Endothelial cell of umbilical vein (primary cell): ENCODE measurements around the gene FUT7. TPM values are rescaled to one million over a fixed set of nuclear protein-coding genes. Genes with fewer than 3 reads are reported as not detected.

Experiments
- BruUV-seq: library from RNA; stranded (reverse); fragments of 400-500 nt; replicated peaks from 2 replicates; lab custom pipeline; 2021; lab: Mats Ljungman, UMichigan
- CTCF ChIA-PET: fragments of 300-600, 350-600 bp; sonication (Branson Sonifier 250); formaldehyde crosslinking; loops from one replicate; lab custom pipeline; 2021; ENCODE audit warnings: antibody characterized with exemption, inconsistent platforms; lab: Charles Lee
- POLR2A ChIA-PET: fragments of 300-600, 350-600 bp; sonication (Branson Sonifier 250); formaldehyde crosslinking; loops from one replicate; lab custom pipeline; 2021; ENCODE audit warnings: antibody characterized with exemption, inconsistent platforms; lab: Charles Lee
- DNase-seq: peaks from one replicate; pipeline ENCODE4 v3.0.0-alpha.2; 2011; ENCODE audit warnings: low read depth, low spot score
- FAIRE-seq: peaks from 2 replicates; lab custom pipeline; 2011; peaks lifted over from hg19 to GRCh38; lab: Jason Lieb, UNC
- H2AFZ ChIP-seq: 2 replicates; pipeline ENCODE4 v1.6.0; 2012; ENCODE audit warnings: low read depth, low read length, control low read depth, inconsistent platforms
- H3K27ac ChIP-seq: 2 replicates; pipeline ENCODE4 v1.5.1; 2011; ENCODE audit warnings: low read depth, mild to moderate bottlenecking, control low read depth, low read length, moderate library complexity; ENCODE audit not compliant: insufficient read depth
- H3K27me3 ChIP-seq, 2 experiments: 2 replicates each; pipeline versions ENCODE4 v1.6.0 to v1.6.1; 2011; ENCODE audit warnings: low read length in 2 of 2, mixed read lengths in 1 of 2; ENCODE audit not compliant: control insufficient read depth in 2 of 2, insufficient read depth in 2 of 2
- H3K36me3 ChIP-seq, 2 experiments: 2 replicates in 1 of 2; 3 replicates in 1 of 2; pipeline ENCODE4 v1.5.1; 2011; ENCODE audit warnings: low read length in 2 of 2, mild to moderate bottlenecking in 1 of 2, moderate library complexity in 1 of 2; ENCODE audit not compliant: control insufficient read depth in 2 of 2, insufficient read depth in 2 of 2; ENCODE audit errors: extremely low read depth in 1 of 2
- H3K4me1 ChIP-seq: 3 replicates; pipeline ENCODE4 v1.5.1; 2011; ENCODE audit warnings: mild to moderate bottlenecking, low read length; ENCODE audit not compliant: control insufficient read depth, insufficient read depth; ENCODE audit errors: extremely low read depth
- H3K4me2 ChIP-seq: 2 replicates; pipeline ENCODE4 v1.6.1; 2011; ENCODE audit warnings: low read length, control low read depth, mixed read lengths; ENCODE audit not compliant: insufficient read depth
- H3K4me3 ChIP-seq, 3 experiments: fragments of 200-600 bp in 1 of 3; sonication (generic), shearing (Covaris generic) in 1 of 3; replicated peaks in 1 of 3; 2 replicates each; pipeline ENCODE4 v1.5.1; 2011 to 2016; ENCODE audit warnings: control low read depth in 3 of 3, low read length in 3 of 3, mild to moderate bottlenecking in 2 of 3, inconsistent platforms in 1 of 3, low read depth in 1 of 3, moderate library complexity in 1 of 3; ENCODE audit not compliant: insufficient read depth in 1 of 3
- H3K79me2 ChIP-seq: 2 replicates; pipeline ENCODE4 v1.6.0; 2012; ENCODE audit warnings: low read length, inconsistent platforms; ENCODE audit not compliant: control insufficient read depth, insufficient read depth
- H3K9ac ChIP-seq: replicated peaks from 2 replicates; pipeline ENCODE3; 2011; ENCODE audit warnings: low read length, control low read depth; ENCODE audit not compliant: insufficient read depth; ENCODE audit errors: extremely low read depth
- H3K9me1 ChIP-seq: replicated peaks from 3 replicates; pipeline ENCODE4 v1.6.0; 2011; ENCODE audit warnings: mild to moderate bottlenecking, low read length; ENCODE audit not compliant: control insufficient read depth, insufficient read depth; ENCODE audit errors: extremely low read depth
- H3K9me3 ChIP-seq: replicated peaks from 2 replicates; pipeline ENCODE4 v1.5.1; 2012; ENCODE audit warnings: low read length, inconsistent platforms; ENCODE audit not compliant: control insufficient read depth, insufficient read depth
- H4K20me1 ChIP-seq: replicated peaks from 2 replicates; pipeline ENCODE3; 2011; ENCODE audit warnings: mild to moderate bottlenecking, low read length; ENCODE audit not compliant: control insufficient read depth, insufficient read depth; ENCODE audit errors: extremely low read depth
- CTCF ChIP-seq, 2 donors: IDR thresholded peaks; 1 replicate in 1 of 2; 2 replicates in 1 of 2; pipeline ENCODE4 v1.5.1; 2011; ENCODE audit warnings: low read length in 2 of 2, mild to moderate bottlenecking in 2 of 2, moderate library complexity in 2 of 2, control low read depth in 1 of 2, inconsistent platforms in 1 of 2, low read depth in 1 of 2; ENCODE audit not compliant: insufficient read depth in 1 of 2; ENCODE audit errors: extremely low read depth in 1 of 2
- EZH2 ChIP-seq: IDR thresholded peaks from 2 replicates; pipeline ENCODE4 v1.6.1; 2012; ENCODE audit warnings: borderline replicate concordance, low read depth, mild to moderate bottlenecking, moderate library complexity, low read length, inconsistent platforms; ENCODE audit not compliant: severe bottlenecking
- FOS ChIP-seq: IDR thresholded peaks from 2 replicates; pipeline ENCODE4 v1.6.1; 2011; ENCODE audit warnings: mild to moderate bottlenecking, low read length, moderate library complexity, borderline replicate concordance; ENCODE audit not compliant: insufficient read depth
- GATA2 ChIP-seq: IDR thresholded peaks from 2 replicates; pipeline ENCODE4 v1.7.0; 2011; ENCODE audit warnings: low read depth, mild to moderate bottlenecking, moderate library complexity, mixed read lengths, low read length; ENCODE audit not compliant: insufficient read length, insufficient read depth
- JUN ChIP-seq: IDR thresholded peaks from 2 replicates; pipeline ENCODE4 v1.6.1; 2011; ENCODE audit warnings: borderline replicate concordance, low read depth; ENCODE audit not compliant: insufficient read length, insufficient read depth
- MYC ChIP-seq: IDR thresholded peaks from one replicate; pipeline ENCODE4 v1.6.1; 2011; ENCODE audit warnings: mild to moderate bottlenecking, low read depth, low read length
- POLR2A ChIP-seq: IDR thresholded peaks from 2 replicates; pipeline ENCODE4 v1.6.1; 2012; ENCODE audit warnings: low read depth, mild to moderate bottlenecking, control low read depth, low read length
- POLR2AphosphoS5 ChIP-seq: IDR thresholded peaks from 2 replicates; pipeline ENCODE4 v1.6.1; 2012; ENCODE audit warnings: low read depth, mild to moderate bottlenecking, control low read depth, low read length, moderate library complexity; ENCODE audit not compliant: insufficient read depth
- dilution Hi-C: fragments of 300-500 bp; cut with MboI; formaldehyde crosslinking; loops from one replicate; pipeline ENCODE4 v1.15.0; 2019; ENCODE audit warnings: low sequenced_read_pairs; ENCODE audit not compliant: extremely low pct_ligation_motif_present
- intact Hi-C: fragments of 100-400 bp; cut with micrococcal nuclease; formaldehyde crosslinking; loops from one replicate; pipeline ENCODE4 v1.10.0; 2022
- polyA plus RNA-seq, 4 experiments: library from polyadenylated mRNA; depleted of rRNA in 3 of 4; stranded (reverse) in 3 of 4; unstranded in 1 of 4; fragments of >200 nt; gene quantifications; 2 replicates each; pipeline versions ENCODE4 v1.2.1 to v1.2.3, GENCODE V29; 2011 to 2012; ENCODE audit warnings: missing spikeins in 1 of 4
- total RNA-seq: library from RNA; stranded (reverse); gene quantifications from 2 replicates; pipeline ENCODE4 v1.2.3, GENCODE V29; 2021
- TF ChIP-seq, protein P1 (sequence below): IDR thresholded peaks from 2 replicates; pipeline ENCODE4 v1.6.1; 2011; ENCODE audit not compliant: insufficient read depth, insufficient read length

FUT7 gene
- total and polyA plus RNA-seq, 2 donors (not counting 3 experiments of a cell fraction or from before 2014, with no cell fraction given) = not detected

DNA sequence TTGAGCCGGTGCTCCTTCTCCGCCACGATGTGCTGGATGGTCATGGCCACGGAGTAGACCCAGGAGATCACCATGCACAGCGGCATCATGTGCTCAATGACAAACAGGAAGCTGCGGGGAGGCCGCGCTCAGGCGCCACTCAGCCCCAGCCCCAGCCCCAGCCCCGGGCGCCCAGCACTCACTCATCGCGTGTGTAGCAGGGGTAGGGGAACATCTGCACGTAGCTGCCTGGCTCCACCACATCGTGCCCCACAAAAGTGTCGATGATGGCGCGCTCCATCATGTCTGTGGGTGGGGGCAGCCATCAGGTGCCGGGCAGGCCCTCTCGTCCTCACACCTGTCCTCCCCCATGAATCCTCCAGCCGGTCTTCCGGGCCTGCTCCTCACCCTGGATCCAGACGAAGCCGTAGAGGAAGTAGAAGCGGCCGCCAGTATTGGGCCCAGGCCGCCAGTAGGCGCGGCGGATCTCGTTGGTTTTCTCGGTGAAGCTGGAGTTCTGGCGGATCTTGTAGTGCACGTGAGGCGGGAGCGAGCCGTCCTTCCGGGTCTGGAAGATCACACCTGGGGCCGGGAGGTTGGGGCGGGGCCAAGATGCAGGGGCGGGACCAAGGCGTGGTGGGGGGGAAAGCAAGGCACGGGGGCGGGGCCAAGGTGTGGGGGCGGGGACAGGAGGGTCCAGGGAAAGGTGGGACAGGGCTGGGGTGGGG is 13.9 kb downstream of the FUT7 start:
- H3K79me2 ChIP-seq = no peaks in the 10 kb centered on the region
- H4K20me1 ChIP-seq = no peaks in the 10 kb centered on the region
- no peaks in the 10 kb centered on the region for H3K27me3 ChIP-seq
- ChIA-PET CTCF (interaction anchor here (1.2 to 1.6 kb wide), 2 partner anchors 11 to 70 kb away, joined by 3 to 5 read pairs; no protein-coding TSS in a partner anchor), POLR2A (no interaction called here)
- H3K36me3 ChIP-seq = no peaks in the 10 kb centered on the region
- H3K9me1 ChIP-seq = no peaks in the 10 kb centered on the region
- H3K4me2 ChIP-seq = no peak overlapping the region
- H3K27ac ChIP-seq = no peak overlapping the region
- no peak overlapping the region for H3K4me3 ChIP-seq
- intact Hi-C loops = no loop called here
- FAIRE-seq = no peak
- no peak overlapping the region for H3K9ac ChIP-seq
- no peaks in the 10 kb centered on the region for H3K9me3 ChIP-seq
- H2AFZ ChIP-seq = no peak overlapping the region
- no peak for DNase-seq
- no peaks in the 10 kb centered on the region for H3K4me1 ChIP-seq
- BruUV-seq = TSS peak; percentile 9
- TF ChIP-seq POLR2AphosphoS5 (no peak), FOS (no peak), MYC (no peak), EZH2 (no peak), CTCF (IDR thresholded peaks at IDR 0.05; ENCODE audit: extremely low read depth in 1 of 2, insufficient read depth in 1 of 2, low read depth in 1 of 2, low read length in 2 of 2) (no peak), POLR2A (no peak), JUN (no peak), GATA2 (no peak)
- TF ChIP-seq, protein P1, sequence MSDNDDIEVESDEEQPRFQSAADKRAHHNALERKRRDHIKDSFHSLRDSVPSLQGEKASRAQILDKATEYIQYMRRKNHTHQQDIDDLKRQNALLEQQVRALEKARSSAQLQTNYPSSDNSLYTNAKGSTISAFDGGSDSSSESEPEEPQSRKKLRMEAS = no peak
- dilution Hi-C loops = no loop called here
